ENCODE data around the gene NINL.
"Not testable (repeated sequence)": the region's sequence is repeated elsewhere in the genome, so short reads cannot be mapped to it uniquely, and the experiment has no call there.

The NINL gene

DNA sequence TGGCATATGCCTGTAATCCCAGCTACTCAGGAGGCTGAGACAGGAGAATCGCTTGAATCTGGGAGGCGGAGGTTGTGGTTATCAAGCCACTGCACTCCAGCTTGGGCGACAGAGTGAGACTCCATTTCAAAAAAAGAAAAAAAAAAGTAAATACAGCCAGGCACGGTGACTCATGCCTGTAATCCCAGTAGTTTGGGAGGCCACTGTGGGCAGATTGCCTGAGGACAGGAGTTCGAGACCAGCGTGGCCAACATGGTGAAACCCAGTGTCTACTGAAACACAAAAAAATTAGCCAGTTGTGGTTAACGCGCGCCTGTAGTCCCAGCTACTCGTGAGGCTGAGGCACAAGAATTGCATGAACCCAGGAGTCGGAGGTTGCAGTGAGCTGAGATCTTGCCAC is 1.5 kb upstream of the NINL start:
- H3K79me1 ChIP-seq (ENCODE audit: low read depth, low read length) = peaks cover 2% of the 10 kb centered on the region
- H3K36me3 ChIP-seq (replicated peaks in 1 of 2; ENCODE audit: control insufficient read depth in 2 of 2, insufficient read depth in 2 of 2, low read length in 2 of 2) = peaks cover 0 to 4% of the 10 kb centered on the region in 2 donors
- no peak overlapping the region for H3K4ac ChIP-seq (ENCODE audit: low read length)
- no peak overlapping the region for H3K4me2 ChIP-seq (ENCODE audit: insufficient read depth, low read length, poor library complexity, severe bottlenecking)
- no peak for DNase-seq (ENCODE audit: low spot score)
- H2AFZ ChIP-seq (ENCODE audit: low read length) = no peak overlapping the region
- H3K14ac ChIP-seq (ENCODE audit: low read length) = no peak overlapping the region
- H3K27ac ChIP-seq (replicated peaks; ENCODE audit: low read length) = no peak overlapping the region
- H3K9ac ChIP-seq (ENCODE audit: low read depth, low read length, poor library complexity) = no peak overlapping the region
- no peak overlapping the region for H2BK120ac ChIP-seq (ENCODE audit: low read depth, low read length)
- H4K91ac ChIP-seq (ENCODE audit: low read depth, low read length, poor library complexity) = no peak overlapping the region
- H3K27me3 ChIP-seq (ENCODE audit: control insufficient read depth in 3 of 3, insufficient read depth in 3 of 3, low read depth in 1 of 3, low read length in 3 of 3) = no peaks in the 10 kb centered on the region
- H3K4me3 ChIP-seq (ENCODE audit: low read length in 2 of 2) = no peak overlapping the region
- no peak overlapping the region for H3K18ac ChIP-seq (ENCODE audit: low read length)
- no peak overlapping the region for H2BK12ac ChIP-seq (ENCODE audit: low read length)
- H2AK5ac ChIP-seq (ENCODE audit: low read depth, low read length) = no peak overlapping the region
- H3K9me3 ChIP-seq (replicated peaks in 1 of 2; ENCODE audit: control insufficient read depth in 2 of 2, insufficient read depth in 1 of 2, low read depth in 1 of 2, low read length in 2 of 2) = no peaks in the 10 kb centered on the region
- no CpG with 5 or more reads among the region's 11 CpGs for WGBS, 2 donors (ENCODE audit: extremely low coverage in 2 of 2, insufficient read length in 2 of 2, insufficient replicate concordance in 1 of 2)
- no peak overlapping the region for H2BK5ac ChIP-seq (ENCODE audit: low read length)
- H2BK15ac ChIP-seq (ENCODE audit: low read length) = no peak overlapping the region
- no peak overlapping the region for H3K23ac ChIP-seq (ENCODE audit: low read depth, low read length, poor library complexity)
- H3K4me1 ChIP-seq (ENCODE audit: control insufficient read depth in 2 of 2, insufficient read depth in 1 of 2, low read depth in 1 of 2, low read length in 2 of 2) = peaks cover 2% of the 10 kb centered on the region in 2 donors
- no peak overlapping the region for H4K8ac ChIP-seq (ENCODE audit: low read depth, low read length)

GRCh38 chr20:25583607-25584006 is 1.7 kb downstream of the NINL start:
- H3K14ac ChIP-seq (ENCODE audit: low read length); H2BK15ac ChIP-seq (ENCODE audit: low read length); H2BK120ac ChIP-seq (ENCODE audit: low read depth, low read length); H3K79me1 ChIP-seq (ENCODE audit: low read depth, low read length); H2AK5ac ChIP-seq (ENCODE audit: low read depth, low read length); DNase-seq (ENCODE audit: low spot score); H2AFZ ChIP-seq (ENCODE audit: low read length); H4K91ac ChIP-seq (ENCODE audit: low read depth, low read length, poor library complexity); H3K4ac ChIP-seq (ENCODE audit: low read length); H2BK12ac ChIP-seq (ENCODE audit: low read length); H3K4me2 ChIP-seq (ENCODE audit: insufficient read depth, low read length, poor library complexity, severe bottlenecking); H3K9me3 ChIP-seq (replicated peaks in 1 of 2; ENCODE audit: control insufficient read depth in 2 of 2, insufficient read depth in 1 of 2, low read depth in 1 of 2, low read length in 2 of 2); H3K9ac ChIP-seq (ENCODE audit: low read depth, low read length, poor library complexity); H3K27ac ChIP-seq (replicated peaks; ENCODE audit: low read length); H2BK5ac ChIP-seq (ENCODE audit: low read length); H4K8ac ChIP-seq (ENCODE audit: low read depth, low read length); H3K23ac ChIP-seq (ENCODE audit: low read depth, low read length, poor library complexity); H3K27me3 ChIP-seq (ENCODE audit: control insufficient read depth in 3 of 3, insufficient read depth in 3 of 3, low read depth in 1 of 3, low read length in 3 of 3); H3K18ac ChIP-seq (ENCODE audit: low read length): not testable (repeated sequence)
- peak overlapping the region in 1 of 2 donors; percentile 81 for H3K4me3 ChIP-seq (ENCODE audit: low read length in 2 of 2)
- peaks cover 0 to 35% of the 10 kb centered on the region in 2 donors for H3K36me3 ChIP-seq (replicated peaks in 1 of 2; ENCODE audit: control insufficient read depth in 2 of 2, insufficient read depth in 2 of 2, low read length in 2 of 2)
- H3K4me1 ChIP-seq (ENCODE audit: control insufficient read depth in 2 of 2, insufficient read depth in 1 of 2, low read depth in 1 of 2, low read length in 2 of 2) = peaks cover 11% of the 10 kb centered on the region in 2 donors
- no CpG with 5 or more reads among the region's 7 CpGs for WGBS, 2 donors (ENCODE audit: extremely low coverage in 2 of 2, insufficient read length in 2 of 2, insufficient replicate concordance in 1 of 2)

DNA sequence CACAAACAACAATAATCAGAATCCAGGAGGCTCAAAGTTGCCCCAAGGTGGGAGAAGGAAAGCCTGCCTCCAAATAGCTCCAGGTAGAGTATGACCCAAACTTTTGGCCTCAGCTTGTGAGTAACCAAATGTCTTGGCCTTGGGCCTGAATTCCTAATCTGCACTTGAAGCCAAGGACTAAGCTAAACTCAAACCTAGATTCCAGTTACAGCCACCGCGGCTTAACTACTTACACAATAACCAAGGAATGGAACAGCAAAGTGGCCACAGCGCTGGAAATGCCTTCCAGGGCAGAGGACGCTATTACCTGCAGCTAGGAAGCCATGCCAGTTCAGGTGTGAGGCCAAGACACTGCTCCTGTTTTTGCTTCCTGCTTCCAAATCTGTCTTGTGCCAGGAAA is 4.6 kb downstream of the NINL start:
- peaks cover 0 to 2% of the 10 kb centered on the region in 2 donors for H3K9me3 ChIP-seq (replicated peaks in 1 of 2; ENCODE audit: control insufficient read depth in 2 of 2, insufficient read depth in 1 of 2, low read depth in 1 of 2, low read length in 2 of 2)
- H2AK5ac ChIP-seq (ENCODE audit: low read depth, low read length) = no peak overlapping the region
- H2BK15ac ChIP-seq (ENCODE audit: low read length) = no peak overlapping the region
- H3K4ac ChIP-seq (ENCODE audit: low read length) = no peak overlapping the region
- H3K18ac ChIP-seq (ENCODE audit: low read length) = no peak overlapping the region
- no peak for DNase-seq (ENCODE audit: low spot score)
- no peak overlapping the region for H2BK5ac ChIP-seq (ENCODE audit: low read length)
- H3K36me3 ChIP-seq (replicated peaks in 1 of 2; ENCODE audit: control insufficient read depth in 2 of 2, insufficient read depth in 2 of 2, low read length in 2 of 2) = peaks cover 0 to 54% of the 10 kb centered on the region in 2 donors
- no peak overlapping the region for H3K14ac ChIP-seq (ENCODE audit: low read length)
- H3K79me1 ChIP-seq (ENCODE audit: low read depth, low read length) = peaks cover 8% of the 10 kb centered on the region
- no peak overlapping the region for H2BK12ac ChIP-seq (ENCODE audit: low read length)
- no peaks in the 10 kb centered on the region for H3K27me3 ChIP-seq (ENCODE audit: control insufficient read depth in 3 of 3, insufficient read depth in 3 of 3, low read depth in 1 of 3, low read length in 3 of 3)
- no peak overlapping the region for H2AFZ ChIP-seq (ENCODE audit: low read length)
- no peak overlapping the region for H3K27ac ChIP-seq (replicated peaks; ENCODE audit: low read length)
- H3K4me1 ChIP-seq (ENCODE audit: control insufficient read depth in 2 of 2, insufficient read depth in 1 of 2, low read depth in 1 of 2, low read length in 2 of 2) = peaks cover 11% of the 10 kb centered on the region in 2 donors
- no peak overlapping the region for H4K8ac ChIP-seq (ENCODE audit: low read depth, low read length)
- no CpG with 5 or more reads among the region's 4 CpGs for WGBS, 2 donors (ENCODE audit: extremely low coverage in 2 of 2, insufficient read length in 2 of 2, insufficient replicate concordance in 1 of 2)
- no peak overlapping the region for H4K91ac ChIP-seq (ENCODE audit: low read depth, low read length, poor library complexity)
- H3K4me3 ChIP-seq (ENCODE audit: low read length in 2 of 2) = peak overlapping the region in 1 of 2 donors; percentile 61
- no peak overlapping the region for H3K4me2 ChIP-seq (ENCODE audit: insufficient read depth, low read length, poor library complexity, severe bottlenecking)
- no peak overlapping the region for H2BK120ac ChIP-seq (ENCODE audit: low read depth, low read length)
- no peak overlapping the region for H3K9ac ChIP-seq (ENCODE audit: low read depth, low read length, poor library complexity)
- H3K23ac ChIP-seq (ENCODE audit: low read depth, low read length, poor library complexity) = no peak overlapping the region

GRCh38 chr20:25579081-25579770 is 6.1 kb downstream of the NINL start:
- no peak for DNase-seq (ENCODE audit: low spot score)
- Histone ChIP-seq H2AK5ac (ENCODE audit: low read depth, low read length) (peak overlapping the region; percentile 28), H4K8ac (ENCODE audit: low read depth, low read length) (no peak overlapping the region), H3K27ac (replicated peaks; ENCODE audit: low read length) (no peak overlapping the region), H3K4me3 (ENCODE audit: low read length in 2 of 2) (no peak overlapping the region), H3K9me3 (replicated peaks in 1 of 2; ENCODE audit: control insufficient read depth in 2 of 2, insufficient read depth in 1 of 2, low read depth in 1 of 2, low read length in 2 of 2) (peaks cover 0 to 2% of the 10 kb centered on the region in 2 donors), H3K27me3 (ENCODE audit: control insufficient read depth in 3 of 3, insufficient read depth in 3 of 3, low read depth in 1 of 3, low read length in 3 of 3) (no peaks in the 10 kb centered on the region), H3K14ac (ENCODE audit: low read length) (peak overlapping the region; percentile 63), H3K23ac (ENCODE audit: low read depth, low read length, poor library complexity) (peak overlapping the region; percentile 47), H2AFZ (ENCODE audit: low read length) (no peak overlapping the region), H3K18ac (ENCODE audit: low read length) (peak overlapping the region; percentile 44), H2BK5ac (ENCODE audit: low read length) (no peak overlapping the region), H2BK15ac (ENCODE audit: low read length) (no peak overlapping the region), H2BK120ac (ENCODE audit: low read depth, low read length) (no peak overlapping the region), H3K4ac (ENCODE audit: low read length) (no peak overlapping the region), H3K4me1 (ENCODE audit: control insufficient read depth in 2 of 2, insufficient read depth in 1 of 2, low read depth in 1 of 2, low read length in 2 of 2) (peaks cover 8 to 11% of the 10 kb centered on the region in 2 donors), H2BK12ac (ENCODE audit: low read length) (no peak overlapping the region), H4K91ac (ENCODE audit: low read depth, low read length, poor library complexity) (no peak overlapping the region), H3K4me2 (ENCODE audit: insufficient read depth, low read length, poor library complexity, severe bottlenecking) (no peak overlapping the region), H3K79me1 (ENCODE audit: low read depth, low read length) (peaks cover 6% of the 10 kb centered on the region), H3K9ac (ENCODE audit: low read depth, low read length, poor library complexity) (no peak overlapping the region), H3K36me3 (replicated peaks in 1 of 2; ENCODE audit: control insufficient read depth in 2 of 2, insufficient read depth in 2 of 2, low read length in 2 of 2) (peaks cover 0 to 60% of the 10 kb centered on the region in 2 donors)
- WGBS, 2 donors (ENCODE audit: extremely low coverage in 2 of 2, insufficient read length in 2 of 2, insufficient replicate concordance in 1 of 2) = no CpG with 5 or more reads among the region's 11 CpGs

Data from neuronal stem cell (in vitro differentiated cells).